NCI-H2081 (cell line): ENCODE results near the gene CTNNA1.

Experiments
- DNase-seq, 2 experiments: peaks; one replicate each; lab custom pipeline; 2025; lab: John Stamatoyannopoulos, UW

The CTNNA1 gene

DNA sequence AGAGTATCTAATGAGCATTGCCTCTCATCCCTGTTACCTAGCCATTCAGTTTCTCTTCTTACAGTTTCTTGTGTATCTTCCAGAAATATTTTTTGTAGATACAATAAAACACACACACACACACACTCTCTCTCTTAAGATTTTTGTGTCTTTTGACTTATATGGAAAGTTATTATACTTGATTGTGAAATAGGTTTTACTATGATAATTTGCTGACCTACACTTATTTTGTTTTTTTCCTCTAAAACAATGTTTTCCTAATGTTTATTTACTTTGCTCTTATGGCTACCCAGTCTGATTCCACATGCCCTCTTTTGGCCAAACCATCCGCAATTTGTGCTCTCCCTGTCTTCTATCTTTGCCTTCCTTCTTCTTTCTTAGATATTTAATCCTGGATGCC, 96.7 kb downstream of the CTNNA1 start:
- DNase-seq: no peak

DNA sequence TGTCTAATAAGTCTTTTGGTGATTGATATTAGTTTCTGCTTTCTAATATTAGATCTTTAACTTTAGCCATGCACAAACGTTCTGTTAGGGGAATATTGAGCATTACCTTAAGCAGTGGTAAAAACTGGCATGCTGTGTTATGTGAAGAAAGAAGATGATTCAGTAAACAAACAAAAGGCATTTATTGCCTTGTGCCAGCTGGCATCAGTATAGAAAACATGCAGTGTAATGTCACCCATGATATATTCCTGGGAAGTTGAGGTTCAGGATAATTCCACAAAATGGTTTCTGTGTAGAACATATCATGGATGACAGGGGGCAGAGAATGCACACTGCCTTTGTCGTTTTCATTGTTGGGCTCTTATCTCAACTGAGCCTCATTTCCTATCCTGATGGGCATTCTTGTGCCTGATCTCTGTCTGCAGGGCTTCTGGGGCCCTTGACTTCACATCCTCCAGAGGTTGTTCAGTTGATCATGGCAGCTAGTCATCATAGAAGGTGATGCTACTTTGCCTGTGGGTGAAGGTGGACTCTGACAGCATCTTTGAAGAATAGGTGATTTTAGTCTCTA, 97.7 kb downstream of the CTNNA1 start:
- no peak for DNase-seq

DNA sequence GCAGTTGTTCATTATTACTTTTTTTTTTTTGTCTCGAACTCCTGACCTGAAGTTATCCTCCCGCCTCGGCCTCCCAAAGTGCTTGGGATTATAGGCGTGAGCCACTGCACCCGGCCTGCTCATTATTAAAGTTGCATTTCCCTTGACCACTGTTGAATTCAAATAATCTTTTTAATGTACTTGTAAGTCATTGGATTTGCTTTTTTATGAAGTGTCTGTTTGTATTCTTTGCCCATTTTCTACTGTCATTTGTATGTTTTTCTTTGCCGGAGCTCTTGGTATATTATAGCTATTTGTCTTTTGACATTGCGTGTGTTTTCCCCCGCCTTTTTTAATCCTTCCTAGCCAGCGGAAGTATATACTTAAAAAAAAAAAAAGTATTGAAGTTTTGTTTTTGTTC, 99.9 kb downstream of the CTNNA1 start:
- no peak for DNase-seq

DNA sequence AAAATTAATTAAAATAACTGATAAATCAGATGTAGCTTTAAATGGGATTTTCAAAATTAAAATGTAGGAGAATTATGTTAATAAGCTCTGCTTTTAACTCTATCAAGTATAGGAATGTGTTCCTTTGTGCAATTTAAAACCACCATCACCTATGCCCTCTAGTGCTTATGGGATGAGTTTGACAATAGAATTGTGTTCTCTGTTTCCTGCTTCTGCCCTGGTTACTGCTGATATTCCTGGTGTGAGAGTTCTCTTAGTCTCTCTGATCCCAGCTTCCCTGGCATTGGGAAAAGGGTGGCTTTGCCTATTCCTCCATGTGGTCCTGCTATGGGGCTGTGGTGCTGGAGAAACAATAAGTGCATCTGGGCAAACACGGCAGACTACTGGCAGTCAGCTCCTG, 113.8 kb downstream of the CTNNA1 start:
- no peak for DNase-seq

DNA sequence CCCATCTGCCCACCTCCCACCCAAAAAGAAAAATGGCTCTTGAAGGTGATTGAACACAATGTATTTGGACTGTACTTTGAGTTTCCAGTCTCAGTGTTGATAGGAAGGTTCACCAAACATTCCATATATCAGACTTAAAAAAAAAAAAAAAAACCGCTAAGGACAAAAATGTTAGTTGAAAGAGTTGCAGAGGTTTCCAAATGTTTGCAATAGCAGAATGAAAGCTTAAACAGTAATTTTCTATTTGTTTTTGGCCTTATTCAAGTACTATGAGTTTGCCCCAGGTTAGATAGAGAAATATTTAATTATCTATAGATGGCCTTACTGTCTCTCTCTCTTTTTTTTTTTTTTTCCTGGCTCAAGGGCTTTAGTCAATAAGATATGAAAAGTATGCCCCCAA, 115.8 kb downstream of the CTNNA1 start:
- no peak for DNase-seq

DNA sequence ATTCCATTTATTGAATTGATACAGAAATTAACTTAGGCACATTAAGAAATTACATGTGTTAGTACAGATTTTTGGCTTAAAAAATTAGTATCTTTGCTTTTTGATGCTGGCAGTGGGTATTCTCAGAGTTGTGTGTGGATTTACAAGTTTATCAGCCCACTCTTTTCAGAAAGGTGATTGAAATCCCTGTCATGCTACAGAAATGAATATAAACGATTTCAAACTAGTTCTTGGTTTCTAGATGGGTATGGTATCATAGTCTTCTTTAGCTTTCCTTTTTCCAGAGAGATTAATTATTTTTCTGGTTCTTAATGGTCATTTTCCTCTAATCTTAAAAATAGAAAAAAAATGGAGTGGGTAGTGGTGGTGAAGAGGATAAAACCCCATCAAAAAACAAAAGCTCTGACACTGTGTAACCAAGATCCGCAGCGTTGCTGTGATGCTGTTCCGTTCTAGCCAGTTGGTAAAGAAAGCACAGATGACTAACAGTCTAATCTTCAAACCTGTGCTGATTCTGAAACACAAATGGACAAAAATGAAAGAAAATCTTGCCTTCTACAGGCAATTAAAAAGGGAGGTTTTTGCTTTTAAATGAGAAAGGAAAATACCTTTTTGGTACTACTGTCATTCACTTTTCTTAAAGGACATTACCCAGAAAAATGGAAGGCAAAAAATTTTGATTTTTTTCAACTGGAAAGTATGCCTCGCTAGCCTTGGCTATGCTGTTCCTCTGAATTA, 116.7 kb downstream of the CTNNA1 start:
- no peak for DNase-seq

DNA sequence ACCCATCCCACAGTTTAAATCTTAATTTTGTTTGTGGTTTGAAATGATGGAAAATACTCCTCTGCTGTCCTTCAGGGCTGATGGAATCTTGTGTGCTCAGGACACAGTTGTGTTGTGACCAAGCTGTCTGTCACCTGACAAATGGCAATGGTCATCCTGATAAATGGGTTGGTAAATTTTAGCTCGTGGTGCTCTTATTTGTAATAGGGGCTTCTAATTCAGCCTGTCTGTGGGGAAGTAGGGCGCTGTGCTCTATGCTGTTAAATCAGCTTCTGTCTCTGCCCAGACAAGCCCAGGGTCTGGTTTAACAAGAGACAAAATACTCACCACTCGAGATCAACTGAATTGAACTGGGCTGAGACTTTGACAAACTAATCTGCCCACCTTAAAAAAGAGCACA, 117.4 kb downstream of the CTNNA1 start:
- no peak for DNase-seq

DNA sequence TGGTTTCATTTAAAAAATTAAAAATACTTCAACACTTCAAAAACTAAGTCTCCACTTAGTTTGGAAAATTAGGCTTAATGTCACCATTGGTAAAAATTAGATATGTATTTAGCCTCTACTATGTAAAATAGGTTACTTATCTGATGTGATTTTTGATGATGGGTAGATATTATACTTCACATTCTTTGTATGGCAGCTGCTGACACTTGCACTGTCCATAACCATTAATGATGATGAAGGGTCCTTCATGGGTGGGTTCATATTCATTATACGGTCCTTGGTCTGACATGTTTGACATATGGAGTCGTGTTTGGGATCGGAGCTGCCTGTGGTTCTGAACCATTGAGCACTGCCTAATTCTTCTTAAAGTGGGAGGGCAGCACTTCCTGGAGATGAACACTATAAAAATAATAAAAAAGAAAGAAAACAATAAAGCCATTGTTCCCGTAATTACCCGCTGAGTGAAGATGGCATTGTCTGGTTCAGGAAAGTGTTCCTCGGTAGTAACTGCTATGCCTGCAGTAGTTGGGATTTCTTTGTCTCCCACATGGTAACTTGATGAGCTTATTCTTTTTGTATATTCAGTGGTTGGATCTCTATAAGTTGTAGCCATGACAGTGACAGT, 119.7 kb downstream of the CTNNA1 start:
- DNase-seq: no peak

DNA sequence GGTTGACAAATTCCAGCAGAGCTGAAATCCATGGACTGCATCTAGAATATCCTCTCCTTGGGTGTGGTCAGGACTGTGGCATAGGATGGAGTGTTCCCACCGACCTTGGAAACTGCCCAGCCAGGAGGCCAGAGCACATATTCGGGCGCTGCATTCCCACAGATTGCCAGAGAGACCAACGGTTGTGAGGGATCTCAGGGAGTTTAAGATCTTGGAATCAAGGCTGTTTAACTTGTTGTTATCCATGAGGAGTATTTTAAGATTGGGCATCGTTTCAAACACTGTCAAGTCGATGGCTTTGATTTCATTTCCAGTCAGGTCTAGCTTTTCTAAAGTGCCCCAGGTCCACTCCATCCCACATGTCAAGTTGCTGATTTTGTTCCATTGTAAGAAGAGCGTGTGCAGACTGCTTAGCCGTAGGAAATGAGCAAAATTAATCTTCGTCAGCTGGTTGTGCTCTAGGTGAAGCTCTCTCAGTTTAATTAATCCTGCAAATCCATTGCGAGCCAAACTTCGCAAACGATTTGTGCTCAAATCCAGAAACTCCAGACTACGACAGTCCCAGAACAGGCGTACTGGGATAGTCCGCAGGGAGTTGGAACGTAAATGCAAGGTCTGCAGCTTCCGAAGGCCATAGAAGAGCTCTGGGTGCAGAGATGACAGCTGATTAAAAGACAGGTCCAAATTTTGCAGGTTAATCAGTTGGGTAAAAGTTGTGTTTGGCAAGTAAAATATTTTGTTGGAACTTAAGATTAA, 120.4 kb downstream of the CTNNA1 start:
- no peak for DNase-seq

DNA sequence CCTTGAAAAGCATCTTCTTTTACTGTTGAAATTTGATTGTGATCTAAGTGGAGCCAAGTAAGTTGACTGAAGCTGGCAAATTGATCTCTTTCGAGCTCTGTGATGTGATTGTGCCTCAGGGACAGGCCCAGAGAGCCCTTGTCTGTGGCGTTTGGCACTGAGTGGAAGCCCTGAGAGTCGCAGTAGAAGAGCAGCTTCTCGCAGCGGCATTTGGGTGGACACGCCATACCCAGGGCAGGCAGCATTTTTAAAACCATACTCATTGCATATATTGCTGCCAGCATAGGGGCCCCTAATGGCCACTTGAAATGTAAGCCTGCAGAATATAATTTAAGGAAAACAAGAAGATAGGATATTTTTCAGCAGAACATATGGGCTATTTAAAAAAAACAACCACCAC, 121.0 kb downstream of the CTNNA1 start:
- no peak for DNase-seq

DNA sequence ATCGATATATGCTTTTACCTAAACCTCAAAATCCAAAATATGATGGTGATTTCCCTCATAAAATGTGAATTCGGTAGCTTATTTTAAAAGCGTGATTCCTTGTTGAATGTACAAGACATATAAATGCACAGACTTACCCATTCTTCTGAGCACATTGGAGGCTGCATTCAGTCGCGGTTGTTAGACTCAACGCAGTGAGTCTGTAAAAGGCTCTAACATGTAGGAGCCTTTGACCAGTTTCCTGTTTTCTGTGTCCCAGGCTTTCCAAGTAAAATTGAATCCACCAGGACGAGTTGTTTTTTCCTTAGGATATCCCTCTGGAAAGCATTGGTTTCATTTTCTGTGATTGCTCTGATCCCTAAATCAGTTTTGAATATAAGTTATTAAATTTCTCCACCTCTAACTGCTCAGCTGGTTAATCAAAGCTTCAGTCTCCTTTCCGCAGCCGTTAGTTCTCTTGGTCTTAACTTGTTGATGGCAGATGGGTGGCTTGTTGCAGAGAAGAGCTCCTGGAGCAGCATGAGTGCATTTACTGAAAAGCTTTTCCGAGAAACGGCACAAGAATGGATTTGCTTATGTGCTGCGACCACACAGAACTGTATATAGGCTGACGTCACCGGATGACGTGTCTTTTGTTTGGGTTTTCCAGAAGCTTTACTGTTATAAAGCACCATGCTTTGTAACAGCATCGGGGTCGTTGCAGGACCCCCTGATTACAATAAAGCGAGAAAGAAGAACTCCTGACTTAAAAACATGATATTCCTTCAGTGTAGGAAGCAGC, 121.7 kb downstream of the CTNNA1 start, which contains the start of gene LRRTM2:
Gene LRRTM2 (minus strand): TSS at position 565 of the 781 bp plus-strand sequence. CDS start 424 bp downstream, at position 141.
- no peak for DNase-seq

DNA sequence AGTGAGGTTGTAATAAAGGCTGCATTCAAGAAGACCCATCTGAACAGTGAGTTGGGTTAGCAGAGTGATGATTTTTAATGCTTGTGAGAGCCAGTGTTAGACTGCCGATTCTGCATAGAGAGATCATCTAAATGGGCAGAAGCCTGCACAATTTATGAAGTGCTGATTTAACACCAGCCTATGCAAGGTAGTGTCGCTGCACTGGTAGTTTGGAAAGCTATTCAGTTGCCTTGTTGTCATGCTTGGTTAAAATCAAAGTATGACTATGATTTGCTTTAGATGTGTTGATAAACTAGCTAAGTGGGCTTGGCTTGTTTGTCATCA, 122.3 kb downstream of the CTNNA1 start:
- DNase-seq: no peak

DNA sequence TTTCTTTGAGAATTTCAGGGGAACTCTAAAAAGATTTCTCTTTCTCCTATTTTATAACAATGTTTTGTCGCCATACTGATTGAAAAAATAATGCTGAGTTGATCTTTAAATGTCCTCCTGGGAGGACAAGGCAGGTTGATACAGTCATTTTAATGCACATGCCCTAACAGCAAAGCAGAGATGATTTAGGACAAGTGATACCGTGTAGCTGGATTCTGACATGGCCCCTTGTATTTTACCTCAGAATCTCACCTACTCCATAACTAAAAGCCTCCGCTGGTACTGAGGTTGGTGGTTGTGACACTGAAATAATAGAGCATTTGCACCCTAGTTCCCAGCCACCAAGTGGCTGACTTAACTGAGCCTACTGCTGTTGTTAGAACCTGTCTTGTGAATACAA, 122.7 kb downstream of the CTNNA1 start:
- no peak for DNase-seq

DNA sequence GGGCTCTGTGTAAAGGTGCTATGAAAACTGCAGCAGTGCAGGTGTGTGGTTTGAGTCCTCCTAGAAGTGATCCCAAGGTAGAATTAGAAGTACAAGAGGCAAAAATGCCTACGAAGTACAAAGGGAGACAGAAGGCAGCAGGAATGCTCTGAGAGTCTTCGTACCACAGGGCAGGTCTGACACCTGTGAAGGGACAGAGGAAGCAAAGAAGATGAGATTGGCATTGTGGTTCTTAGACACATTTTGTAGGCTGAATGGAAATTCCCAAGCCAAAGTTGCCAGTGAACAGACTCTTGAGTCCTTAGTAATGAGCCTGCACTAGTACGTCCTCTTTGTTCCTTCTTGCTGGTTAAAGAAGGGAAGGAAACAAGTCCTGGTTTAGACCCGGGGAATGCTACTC, 123.6 kb downstream of the CTNNA1 start:
- no peak for DNase-seq

DNA sequence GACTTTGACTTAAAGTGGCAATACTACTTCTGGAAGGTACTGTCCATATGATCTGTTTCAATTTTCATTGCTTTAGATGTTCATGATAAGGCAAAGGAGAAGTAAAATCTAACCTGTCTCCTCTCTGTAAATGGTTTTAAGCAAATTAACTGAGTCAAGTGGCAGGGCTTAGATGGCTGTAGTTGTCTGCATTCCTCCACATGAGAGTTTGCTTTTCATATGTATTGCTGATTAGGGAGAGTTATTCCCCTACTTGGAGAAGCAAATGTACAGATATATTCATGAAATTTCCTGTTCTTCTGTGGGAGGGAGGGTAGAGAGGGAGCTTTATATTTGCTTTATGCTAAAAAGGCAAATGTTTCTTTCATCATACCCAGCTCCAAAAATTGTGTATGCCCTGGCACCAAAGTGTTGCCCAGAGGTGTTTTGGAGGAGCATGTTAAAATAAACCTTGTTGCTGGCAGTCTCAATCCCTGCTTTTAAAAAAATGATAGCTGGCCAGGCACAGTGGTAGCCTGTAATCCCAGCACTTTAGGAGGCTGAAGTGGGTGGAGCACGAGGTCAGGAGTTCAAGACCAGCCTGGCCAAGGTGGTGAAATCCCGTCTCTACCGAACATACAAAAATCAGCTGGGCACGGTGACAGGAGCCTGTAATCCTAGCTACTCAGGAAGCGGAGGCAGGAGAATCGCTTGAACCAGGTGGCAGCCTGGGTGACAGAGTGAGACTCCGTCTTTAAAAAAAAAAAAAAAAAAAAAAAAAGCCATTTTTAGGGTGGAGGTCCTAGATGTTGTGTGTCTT, 125.4 kb downstream of the CTNNA1 start:
- no peak for DNase-seq

DNA sequence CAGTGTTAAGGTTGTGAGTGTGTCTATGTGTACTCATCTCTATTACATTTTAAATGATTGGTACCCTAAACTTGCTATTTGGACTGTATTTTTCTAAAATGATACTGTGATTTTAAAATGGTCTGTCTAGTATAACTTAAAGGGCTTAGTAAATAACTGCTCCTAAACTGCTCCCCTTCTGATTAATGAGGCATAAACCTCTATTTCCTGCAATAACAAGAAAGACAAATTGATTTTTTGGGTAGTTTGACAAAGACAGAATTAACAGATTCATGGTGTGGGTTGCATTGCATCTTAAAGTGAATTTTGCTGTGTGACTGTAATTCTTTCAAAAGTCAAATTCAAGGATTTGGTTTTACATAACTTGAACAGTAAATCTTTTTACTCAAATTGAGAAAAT, 130.0 kb downstream of the CTNNA1 start:
- DNase-seq: no peak

DNA sequence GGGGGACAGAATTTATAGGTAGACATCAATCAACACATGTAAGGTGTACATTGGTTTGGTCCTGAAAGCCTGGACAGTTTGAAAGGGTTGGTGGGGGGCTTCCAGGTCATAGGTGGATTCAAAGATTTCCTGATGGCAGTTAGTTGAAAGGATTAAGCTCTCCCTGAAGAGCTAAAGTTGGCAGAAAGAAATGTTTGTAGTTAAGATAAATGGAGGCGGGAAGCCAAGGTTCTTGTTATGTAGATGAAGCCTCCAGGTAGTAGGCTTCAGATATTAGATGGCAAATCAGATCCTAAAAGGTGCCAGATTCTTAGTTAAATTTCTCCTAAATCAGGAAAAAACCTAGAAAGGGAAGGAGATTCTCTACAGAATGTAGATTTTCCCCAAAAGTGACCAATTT, 130.9 kb downstream of the CTNNA1 start:
- no peak for DNase-seq

DNA sequence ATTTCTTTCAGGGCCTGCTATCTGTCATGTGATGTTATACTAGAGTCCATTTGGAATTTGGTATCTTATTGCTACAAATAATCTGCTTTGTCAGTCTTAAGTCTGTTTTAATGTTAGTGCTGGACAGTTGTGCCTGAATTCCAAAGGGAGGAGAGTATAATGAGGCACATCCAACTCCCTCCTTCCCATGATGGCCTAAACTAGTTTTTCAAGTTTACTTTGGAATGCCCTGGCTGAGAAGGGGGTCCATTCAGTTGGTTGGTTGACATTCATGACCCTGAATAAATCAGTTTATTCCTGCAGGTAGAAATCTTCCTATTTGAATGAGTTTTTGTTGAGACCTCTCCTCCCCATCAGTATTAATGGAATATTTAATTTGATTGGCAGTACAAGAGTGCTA, 131.3 kb downstream of the CTNNA1 start:
- no peak for DNase-seq

DNA sequence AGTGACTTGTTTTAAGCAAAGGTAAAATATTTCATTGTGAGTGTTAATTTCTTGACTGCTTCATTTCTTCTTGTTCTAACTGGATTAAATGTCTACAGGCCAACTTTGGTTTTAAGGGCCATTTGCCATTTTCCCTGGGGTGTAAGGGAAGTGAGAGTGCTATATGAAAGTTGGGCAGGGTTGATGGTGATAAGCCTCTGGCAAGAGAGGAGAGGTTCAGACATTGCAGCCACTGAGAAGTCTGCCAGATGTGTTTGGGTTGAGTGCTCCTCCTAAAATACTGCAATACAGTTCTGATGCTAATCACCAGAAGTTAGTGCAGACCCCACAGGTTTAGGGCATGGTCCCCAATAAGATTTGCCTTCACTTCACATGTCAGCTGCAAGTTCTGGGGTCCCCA, 136.8 kb downstream of the CTNNA1 start:
- no peak for DNase-seq

DNA sequence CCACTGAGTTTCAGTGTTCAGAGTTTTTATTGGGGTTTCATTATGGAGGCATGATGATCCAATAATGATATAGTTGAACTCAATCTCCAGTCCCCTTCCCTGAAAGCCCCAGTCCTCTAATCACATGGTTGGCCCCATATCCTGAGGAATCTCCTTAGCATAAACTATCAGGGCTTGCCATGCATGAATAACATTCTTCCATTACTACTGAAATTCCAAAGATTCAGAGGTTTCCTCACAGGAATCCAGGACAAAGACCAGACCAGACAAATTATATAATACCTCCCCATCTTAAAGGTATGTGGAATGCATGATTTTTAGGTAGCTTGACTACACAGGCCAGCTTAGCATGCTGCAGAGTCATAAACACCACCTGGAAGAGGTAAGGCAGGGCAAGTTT, 137.4 kb downstream of the CTNNA1 start:
- DNase-seq: no peak

DNA sequence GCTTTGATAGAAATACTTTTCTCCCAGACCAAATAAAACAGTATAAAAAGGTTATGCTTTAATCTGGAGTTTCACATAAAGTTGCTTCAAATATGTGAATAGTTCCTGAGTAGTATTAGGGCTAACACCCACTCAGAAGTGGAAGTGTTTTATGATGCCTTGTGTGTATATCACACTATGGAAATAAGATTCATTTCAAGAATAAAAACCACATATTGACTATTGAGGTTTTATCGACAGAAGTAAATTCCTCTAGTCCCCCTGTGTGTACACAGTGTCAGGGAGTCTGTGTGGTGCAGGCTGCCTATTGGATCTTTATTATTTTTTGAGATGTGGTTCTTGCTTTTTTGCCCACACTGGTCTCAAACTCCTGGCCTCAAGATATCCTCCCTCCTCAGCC, 142.7 kb downstream of the CTNNA1 start:
- no peak for DNase-seq
